Measurements from ENCODE around the gene SMOC1.

Gene SMOC1

DNA sequence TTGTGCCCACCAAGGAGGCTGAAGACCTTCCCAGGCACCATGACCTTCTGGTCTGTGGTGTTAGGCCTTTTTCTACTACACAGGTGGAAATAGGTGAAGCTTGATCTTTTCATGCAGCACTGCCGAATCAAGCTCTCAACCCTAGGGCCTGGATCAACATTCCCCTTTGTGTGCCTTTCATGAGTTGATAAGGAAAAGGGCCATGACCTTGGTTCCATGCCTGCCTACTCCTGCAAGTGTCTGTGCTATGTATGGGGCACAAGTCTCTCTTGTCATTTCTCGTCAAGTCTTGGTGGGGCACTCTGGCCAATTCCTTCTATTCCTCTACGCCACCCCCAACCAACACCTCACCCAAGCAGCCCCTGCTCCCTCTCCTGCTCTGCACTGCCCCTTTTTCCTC, 155.0 kb downstream of the SMOC1 start:
- DNase-seq (ENCODE audit: low read depth), result no peak

DNA sequence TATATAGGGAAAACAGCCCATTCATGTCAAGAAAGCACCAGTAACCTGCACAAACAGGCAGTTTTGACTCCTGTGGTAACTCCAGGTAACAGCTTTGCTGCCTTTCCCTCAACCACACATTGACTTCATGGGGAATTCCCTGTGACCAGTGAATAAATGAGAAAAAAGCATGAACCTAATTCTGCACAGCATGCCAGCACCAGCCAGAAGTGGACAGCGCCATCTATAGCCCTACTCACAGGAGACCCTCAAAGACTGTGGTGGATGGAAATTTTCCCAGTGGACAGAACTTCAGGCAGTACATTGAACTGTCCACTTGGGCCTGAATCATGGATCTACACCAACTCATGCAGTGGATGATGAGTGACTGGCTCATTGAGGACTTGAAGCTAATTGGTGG, 157.4 kb downstream of the SMOC1 start:
- DNase-seq (ENCODE audit: low read depth), result peak; percentile 19

DNA sequence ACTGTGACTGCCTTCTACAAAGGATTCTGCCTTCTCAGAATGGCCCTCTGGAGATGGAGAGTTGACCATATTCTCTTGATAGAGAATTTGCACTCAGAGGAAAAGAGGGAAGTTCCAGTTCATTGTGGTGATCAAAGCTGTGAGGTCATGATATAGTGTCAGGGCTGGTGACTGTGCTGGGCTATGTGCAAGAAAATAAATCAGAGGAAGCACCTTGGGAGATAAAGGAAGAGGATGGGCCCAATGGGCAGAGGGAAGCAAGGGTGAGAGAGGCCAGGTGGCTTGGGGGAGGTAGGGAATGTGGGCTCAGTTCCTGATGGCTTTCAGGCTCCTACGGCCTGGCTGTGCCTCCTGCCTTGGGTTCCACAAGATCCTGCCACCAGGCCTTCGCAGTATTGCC, 163.8 kb downstream of the SMOC1 start:
- no peak for DNase-seq (ENCODE audit: low read depth)

DNA sequence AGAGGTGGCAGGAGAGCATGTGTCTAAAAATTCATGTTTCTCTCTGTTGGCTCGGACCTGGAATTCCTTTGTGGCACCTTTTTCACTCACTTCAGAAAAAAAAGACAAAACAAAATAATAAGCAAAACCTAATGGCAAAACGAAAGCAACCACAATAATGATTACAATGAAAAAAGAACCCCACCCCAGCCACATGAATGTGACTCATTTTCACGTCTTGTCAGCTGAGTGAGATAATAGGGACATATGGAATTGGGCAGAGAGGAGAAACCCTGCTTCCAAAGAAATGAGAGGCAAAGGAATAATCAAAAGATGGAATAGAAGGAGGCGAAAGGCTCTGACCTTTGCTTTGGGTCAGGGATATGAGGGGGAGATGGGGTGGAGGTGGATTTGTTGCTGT, 166.1 kb downstream of the SMOC1 start:
- no peak for DNase-seq (ENCODE audit: low read depth)

DNA sequence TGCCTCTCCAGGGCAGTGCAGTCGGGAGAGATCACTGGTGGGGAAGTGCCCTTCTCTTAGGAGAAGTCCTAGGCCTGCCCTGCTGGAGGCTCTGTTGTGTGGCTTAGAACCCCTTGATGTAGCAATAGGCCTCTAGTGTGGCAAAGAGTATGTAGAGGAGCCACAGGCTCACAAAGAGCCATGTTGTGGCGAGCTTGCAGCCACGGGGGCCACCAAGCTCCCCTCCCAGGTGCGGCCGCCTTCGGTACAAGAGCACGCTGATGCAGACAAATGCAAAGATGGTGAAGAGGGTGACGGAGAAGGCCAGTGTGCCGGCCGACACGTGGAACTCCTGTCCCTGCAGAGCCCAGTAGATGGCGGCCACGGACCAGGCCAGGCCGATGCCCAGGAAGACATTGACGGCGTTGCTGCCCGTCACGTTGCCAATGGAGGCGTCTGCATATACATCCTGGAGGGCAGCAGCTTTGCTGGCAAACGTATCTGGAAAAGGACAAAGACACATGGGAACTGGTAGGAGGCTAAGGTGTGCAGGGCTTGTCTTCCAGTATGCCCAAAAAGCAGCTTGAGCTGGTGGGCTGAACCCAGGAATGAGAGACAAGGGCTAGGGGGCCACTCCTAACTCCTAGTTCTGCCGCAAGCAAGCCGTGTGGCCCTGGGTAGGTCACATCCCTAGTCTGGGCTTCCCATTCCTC, 166.8 kb downstream of the SMOC1 start:
- DNase-seq (ENCODE audit: low read depth), result peak; percentile 56

DNA sequence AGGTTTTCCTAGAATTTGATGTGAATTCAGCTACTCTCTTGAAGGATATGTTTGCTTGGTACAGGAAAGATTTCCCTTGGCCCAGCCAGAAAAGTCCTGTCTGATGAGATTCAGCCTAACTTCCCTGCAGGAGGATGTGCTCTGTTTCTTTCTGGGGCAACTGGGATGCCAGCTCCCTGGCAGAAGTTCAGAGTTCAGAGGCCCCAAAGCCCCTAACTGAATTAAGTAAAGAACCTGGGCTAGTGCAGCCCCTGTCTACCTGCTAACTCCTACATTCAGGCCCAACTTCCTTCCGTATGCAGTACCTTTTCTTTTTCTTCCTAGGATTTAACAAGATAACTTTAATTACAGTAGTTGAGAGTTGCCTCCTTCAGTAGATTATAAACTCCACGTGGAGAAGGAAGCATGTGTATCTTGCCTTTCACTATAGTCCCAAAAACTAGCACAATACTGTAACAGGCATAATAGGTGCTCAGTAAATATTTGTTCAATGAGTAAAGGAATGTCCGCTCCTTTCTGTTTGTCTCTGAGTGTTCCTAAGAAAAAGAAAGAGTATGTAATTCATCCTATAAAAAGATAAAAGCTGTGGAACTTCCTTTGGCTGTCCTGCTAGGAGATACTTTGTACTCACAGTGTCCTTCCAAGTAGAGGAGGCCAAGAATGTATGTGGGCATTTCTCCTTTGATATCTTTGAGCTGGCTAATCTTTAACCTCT, 168.5 kb downstream of the SMOC1 start:
- no peak for DNase-seq (ENCODE audit: low read depth)

DNA sequence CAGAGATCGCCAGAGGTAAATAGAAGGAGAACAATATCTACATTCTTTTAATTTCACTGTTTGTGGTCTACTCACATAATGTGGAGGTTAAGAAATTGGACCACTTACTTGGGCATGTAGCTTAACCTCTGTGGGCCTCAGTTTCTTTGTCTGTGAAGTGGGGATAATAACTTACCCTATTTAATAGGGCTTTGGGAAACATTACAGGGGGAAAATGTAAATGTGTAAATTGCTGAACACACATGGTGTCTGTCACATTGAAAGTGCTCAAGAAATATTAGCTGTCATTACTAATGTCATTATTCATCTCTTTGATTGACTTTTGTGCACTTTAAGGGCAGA, 169.1 kb downstream of the SMOC1 start:
- DNase-seq (ENCODE audit: low read depth), result no peak

DNA sequence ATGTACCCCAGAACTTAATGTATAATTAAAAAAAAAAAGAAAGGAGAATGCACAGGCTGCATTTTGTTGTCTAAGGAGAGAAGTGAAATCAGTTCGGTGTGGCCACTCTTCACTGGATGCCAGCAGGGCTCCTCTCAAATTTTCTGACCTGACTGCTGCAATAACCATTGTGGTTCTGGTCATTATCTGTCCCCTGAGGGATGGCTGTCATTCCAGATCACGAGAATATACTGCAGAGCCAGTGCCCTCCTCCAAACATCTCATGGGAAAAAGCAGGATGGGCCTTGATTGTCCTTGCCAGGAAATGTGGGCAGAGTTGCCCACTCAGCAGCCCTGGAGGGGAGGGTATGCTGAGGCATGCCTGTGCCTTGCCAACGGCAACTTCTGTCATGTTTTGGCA, 170.4 kb downstream of the SMOC1 start:
- DNase-seq (ENCODE audit: low read depth), result no peak

DNA sequence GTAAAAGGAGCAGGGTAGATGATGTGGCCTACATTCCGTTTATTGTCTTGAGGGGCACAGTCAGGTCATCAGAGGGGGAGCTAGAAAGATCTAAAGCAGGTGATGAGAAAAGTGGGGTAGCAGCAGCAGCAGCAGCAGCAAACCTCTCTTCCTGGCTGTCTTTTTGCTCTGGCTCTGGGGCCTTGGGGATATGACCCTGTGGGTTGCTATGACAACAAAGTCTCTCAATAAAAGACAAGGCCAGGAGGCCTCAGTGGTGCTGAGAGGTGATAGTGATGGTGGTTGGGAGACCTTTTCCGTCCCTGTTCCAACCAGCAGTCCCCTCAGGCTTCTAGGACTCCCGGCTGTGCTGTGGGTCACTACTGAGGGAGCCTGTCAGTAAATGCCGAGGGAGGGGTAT, 170.9 kb downstream of the SMOC1 start:
- no peak for DNase-seq (ENCODE audit: low read depth)

DNA sequence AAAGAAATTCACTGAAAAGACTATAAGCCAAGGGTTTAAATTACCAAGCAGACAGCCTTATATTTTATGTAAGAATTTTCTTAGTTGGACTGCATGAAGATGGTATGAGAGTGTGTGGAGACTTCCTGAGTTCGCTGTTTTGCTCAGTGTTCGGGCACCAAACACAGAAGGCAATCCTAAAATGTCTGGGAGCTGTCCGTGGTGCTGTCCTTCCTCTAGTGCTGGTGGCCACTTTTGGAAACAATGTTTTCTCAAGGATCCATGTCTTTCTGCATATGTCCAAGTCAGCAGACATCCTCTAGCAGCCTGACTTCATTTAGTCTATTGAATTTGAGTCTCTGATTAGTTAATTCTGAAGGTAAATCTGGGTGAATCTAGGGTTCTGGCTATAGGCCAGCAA, 173.8 kb downstream of the SMOC1 start:
- DNase-seq (ENCODE audit: low read depth), result peak; percentile 28

DNA sequence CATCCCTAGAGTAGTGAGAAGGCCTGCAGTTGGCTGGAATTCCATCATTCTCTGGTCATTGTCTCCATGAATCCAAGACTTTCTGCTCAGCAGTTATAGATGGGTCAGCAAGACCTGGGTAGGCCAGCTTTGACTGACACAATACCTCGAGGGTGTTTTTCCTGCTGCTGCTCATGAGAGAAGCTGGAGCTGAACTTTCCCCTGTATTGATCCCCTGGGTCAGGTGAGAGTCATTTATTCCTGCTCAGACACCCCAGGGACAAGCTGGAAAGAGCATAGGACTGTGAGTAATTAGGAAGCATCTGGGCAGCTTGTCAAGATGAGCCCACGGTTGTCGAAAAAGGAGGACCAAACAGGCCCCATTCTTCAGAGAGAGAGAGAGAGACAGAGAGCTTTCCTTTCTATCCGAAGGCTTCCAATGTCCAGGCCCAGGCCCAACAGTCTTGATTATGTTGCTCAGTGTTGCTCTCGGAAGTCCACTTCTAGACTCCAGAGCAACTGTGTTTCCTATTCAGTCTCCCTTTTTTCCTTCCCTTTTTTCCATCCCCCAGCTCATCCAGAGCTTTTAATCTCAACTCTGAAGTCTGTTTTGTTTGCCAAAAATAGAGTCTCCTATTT, 178.4 kb downstream of the SMOC1 start:
- no peak for DNase-seq (ENCODE audit: low read depth)

DNA sequence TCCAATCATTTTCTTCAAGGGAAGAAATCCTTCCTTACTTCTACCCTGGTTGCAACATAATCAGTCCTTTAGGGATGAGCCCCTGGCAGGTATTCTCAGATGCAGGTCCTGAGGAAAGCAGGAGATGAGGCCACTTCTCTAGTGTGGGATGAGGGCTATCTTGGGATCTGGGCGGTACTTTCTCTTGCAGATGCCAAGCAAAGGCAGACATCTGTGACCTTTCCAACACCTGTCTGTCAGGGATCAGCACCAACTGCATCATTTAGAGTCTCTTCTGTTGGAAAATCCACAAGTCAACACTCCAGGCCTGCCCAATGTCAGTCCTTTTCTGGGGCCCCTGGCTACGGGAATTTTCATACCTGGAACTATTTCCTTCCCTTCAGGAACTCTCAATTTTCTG, 180.3 kb downstream of the SMOC1 start:
- DNase-seq (ENCODE audit: low read depth), result no peak

DNA sequence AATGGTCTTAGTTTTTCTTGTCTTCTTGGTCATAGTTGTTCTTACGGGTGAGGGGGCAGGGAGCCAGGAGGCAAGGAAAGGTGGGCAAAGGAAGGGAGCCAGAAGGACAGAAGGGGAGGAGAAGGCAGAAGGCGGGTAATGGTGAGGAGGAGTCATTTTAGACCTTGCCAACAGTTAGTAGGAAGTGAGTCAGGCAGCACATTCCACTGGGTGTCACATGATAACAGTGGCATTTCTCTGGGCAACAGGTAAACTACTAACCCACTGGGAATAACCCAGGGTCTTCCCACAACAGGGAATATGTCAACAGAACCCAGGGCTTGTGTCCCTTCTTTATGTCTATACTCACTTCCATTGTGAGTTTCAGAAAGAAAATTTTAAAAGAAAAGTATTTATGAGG, 181.9 kb downstream of the SMOC1 start:
- DNase-seq (ENCODE audit: low read depth), result no peak

DNA sequence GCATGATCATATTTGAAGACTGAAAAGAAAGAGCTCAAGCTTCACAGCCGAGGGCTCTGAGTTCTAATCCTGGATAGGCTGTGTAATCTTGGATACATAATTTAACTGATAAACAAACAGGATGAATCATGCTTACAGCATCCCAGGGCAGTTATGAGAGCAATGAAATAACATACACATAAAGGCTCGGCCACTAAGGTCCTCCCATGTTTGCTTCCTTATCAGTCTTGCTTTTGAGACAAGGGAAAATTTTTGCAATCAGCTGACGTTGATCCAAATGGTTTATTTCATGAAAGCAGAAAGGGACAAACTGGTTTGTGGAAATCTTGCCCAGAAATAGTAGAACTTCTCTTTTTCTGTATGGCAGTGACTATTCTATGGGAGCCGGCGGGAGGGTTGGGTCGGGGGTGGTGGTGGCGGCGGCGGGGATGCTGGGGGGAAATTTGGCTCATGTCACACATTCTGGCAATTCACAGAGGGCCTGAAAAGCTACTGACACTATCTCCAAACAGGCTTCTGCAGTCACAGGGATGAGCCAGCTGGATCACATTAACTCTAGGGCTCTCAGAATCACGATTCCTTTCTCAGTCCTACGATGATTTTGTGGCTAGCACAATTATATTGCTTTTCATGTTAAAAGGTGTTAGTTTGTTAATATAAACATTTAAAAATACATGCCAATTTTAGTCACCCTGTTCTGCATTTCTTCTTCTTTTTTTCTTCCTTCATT, 185.1 kb downstream of the SMOC1 start:
- peak; percentile 40 for DNase-seq (ENCODE audit: low read depth)

DNA sequence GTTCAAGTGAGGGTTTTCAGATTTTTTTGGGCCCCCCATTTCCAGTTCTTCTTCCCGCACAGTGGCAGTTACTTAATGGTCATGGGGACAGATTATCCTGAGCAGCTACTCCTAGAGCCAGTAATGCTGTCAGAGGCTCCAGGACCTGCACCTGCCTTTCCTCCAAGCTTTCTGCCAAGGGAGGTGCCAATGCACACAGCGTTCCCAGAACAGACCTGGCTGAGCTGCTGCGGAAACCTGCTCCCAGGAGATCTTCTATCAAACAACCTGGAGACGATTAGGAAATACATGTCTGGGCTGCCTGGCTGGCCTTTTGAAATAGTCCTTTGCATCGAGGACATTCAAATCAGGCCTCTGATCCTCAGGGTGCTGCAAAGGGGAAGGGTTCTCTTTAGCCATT, 188.6 kb downstream of the SMOC1 start:
- no peak for DNase-seq (ENCODE audit: low read depth)

DNA sequence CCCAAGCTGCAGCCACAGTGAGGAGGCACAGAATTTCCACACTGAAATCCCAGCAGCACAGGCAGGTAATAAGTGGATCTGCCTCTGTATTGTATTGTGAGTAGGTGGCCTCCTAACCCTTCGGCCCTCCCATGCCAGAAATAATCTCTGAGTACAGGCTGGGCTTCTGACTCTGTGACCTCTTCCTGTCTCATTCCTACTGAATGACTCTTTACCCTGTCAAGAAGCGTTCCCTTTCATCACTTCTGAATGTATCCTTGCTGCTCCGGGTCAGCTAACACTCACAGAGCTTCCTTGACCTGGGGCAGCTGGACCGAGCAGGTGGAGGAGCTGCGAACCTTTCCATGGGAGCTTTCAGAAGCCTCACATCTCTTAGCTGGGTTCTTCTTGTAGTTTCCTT, 190.0 kb downstream of the SMOC1 start:
- no peak for DNase-seq (ENCODE audit: low read depth)

DNA sequence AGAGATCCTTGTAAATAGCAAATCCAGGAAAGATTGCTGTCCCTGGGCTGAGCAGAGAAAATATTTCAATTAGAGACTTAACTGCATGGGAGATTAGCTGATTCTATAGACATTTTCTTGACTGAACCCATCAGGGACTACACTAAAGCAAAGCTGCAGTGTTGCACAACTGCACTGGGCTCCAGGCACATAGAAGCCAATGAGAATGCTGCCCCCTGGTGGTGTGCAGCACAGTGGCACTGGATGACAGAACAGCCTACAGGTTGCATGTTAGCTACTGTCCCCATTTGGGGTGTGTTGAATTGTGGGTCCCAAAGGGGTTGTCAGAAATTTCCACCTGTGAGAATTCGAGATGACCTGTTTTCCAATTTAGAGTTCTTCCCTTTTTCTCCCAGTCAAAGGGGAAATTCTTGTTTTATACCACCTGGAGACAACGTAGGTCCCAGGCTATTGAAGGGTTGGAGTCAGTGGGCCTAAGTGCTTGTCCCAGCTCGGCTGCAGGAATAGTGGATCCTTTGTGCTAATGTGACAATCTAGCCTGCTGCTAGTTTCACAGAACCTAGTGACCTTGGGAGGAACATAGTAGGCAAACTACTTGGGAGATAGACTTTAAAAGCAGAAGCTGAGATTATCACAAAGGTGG, 194.8 kb downstream of the SMOC1 start:
- peak; percentile 75 for DNase-seq (ENCODE audit: low read depth)

DNA sequence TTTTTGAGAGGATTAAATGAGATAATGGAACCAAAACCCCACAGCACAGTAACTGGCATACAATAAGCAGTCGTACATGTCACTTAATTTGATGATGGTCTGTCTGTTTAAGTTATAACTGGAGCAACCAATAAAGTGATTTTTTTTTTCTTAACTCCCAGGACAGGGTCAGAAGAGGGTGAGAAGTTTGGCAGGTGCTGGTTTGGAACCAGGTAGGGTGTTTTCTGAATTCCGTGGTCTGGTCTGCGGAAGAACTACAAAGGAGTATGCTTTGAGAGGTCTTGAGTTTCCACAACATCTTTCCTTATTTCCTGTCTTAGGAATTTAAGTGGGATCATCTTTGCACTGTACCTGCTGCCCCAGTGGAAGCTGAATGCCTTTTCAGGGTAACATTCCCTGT, 197.8 kb downstream of the SMOC1 start:
- no peak for DNase-seq (ENCODE audit: low read depth)

DNA sequence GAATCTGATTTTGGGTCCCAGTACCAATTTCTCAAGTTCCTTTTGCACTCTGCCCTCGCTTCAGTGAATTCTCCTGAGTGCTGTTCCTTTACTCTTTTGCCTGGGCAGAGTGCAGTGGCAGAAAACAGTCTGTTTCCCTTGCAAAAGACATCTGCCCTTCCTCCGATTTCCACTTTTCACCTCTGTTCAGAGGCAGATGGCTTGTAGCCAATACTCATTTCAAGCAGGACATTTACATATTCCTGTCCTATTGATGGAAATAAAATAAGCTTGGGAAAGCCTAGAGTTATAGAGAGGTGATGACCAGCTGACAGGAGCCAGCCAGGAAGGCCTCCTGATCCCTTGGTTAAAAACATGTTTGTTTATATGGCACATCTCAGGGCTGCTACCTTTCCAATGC, 198.5 kb downstream of the SMOC1 start:
- DNase-seq (ENCODE audit: low read depth), result no peak

DNA sequence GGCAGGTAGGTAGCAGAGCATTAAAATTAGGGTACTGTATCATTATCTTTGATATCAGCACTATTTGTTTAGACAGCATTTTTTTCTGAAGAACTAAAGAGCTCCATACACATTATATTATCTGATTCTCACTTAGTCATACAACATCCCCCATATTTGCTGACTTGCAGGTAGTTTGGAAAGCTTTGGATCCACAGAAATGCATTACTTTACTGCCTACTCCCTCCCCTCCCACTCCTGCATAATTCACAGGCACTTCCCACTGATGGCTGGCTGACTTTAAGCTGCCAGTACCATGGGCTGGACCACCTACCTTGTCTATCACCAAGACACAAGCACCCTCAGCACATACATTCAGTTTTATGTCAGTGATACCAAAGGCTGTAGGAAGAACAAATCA, 199.1 kb downstream of the SMOC1 start:
- DNase-seq (ENCODE audit: low read depth), result no peak

DNA sequence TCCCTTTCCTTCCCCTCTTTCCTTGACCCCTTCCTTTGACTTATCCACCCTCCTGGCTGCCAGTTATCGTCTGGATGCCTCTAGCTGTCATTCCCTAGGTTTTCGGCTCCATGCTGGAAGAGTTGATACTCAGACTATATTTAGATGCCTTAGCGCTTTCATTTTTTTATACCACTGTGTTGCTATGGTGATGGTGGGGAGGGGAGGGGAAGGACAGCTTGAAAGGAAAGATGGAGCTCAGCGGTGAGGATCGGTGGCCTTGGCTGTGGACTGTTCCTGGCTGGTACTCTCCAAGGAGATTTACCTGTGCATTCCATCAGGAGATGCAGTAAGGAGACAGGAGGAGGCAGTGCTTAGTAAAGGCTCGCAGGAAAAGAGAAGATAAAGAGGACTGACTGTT, 200.9 kb downstream of the SMOC1 start:
- no peak for DNase-seq (ENCODE audit: low read depth)

Data from iris pigment epithelial cell (primary cell).